Fibroblast of lung (primary cell): ENCODE measurements around the gene SOX12.

Source experiments
- CTCF ChIP-seq, 2 donors: IDR thresholded peaks in 1 of 2; conservative IDR thresholded peaks in 1 of 2; 1 replicate in 1 of 2; 2 replicates in 1 of 2; pipeline ENCODE4 v1.5.1; 2011 to 2012; ENCODE audit warnings: low read length in 2 of 2, control low read depth in 1 of 2, inconsistent platforms in 1 of 2, low read depth in 1 of 2, mild to moderate bottlenecking in 1 of 2
- EZH2 ChIP-seq: IDR thresholded peaks from 2 replicates; pipeline ENCODE4 v1.5.1; 2012; ENCODE audit warnings: low read length, control low read depth, mild to moderate bottlenecking; ENCODE audit errors: missing control alignments

DNA sequence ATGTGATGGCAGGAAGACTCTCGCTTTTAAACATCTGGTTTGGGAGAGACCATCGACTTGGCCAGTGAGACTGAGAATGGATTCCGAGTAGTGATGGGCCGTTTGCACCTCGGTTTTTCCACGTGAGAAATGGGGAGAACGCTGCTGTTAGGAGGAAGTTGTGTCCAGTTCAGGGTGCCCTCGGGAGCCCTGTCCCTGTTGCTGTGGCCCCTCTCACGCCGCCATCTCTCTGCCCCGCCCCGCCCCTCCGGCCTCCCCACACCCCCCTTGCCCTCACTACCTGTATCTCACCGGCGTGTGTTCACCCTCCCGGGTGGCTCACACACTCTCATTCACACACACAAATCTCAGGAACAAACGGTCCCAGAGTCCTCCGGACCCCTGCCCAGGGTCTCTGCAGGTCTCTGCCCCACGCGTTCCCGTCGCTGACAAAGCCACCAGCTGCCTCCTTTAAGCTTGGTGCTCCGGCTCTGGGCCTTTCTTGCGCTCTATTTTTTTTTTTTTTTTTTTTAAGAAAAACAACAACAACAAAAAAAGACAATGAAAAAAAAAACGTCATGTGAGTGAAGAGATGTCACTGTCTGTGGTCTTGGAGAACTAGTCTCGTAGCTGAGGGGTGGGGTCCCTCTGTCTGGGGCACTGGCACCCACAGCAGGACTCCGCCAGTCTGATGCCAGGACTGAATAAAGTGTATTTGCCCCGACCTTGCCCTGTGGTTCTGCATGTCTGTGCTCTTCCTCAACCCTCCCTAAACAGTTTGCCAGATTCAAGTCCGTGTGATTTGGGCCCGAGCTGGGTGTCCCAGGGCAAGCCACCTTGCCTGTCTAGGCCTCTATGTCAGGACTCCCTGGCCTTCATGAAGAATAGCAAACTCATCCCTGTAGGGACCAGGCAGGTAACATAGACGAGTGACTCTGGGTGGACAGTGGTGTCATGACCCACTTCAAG lies 2.9 kb downstream of the SOX12 start:
- TF ChIP-seq CTCF (conservative IDR thresholded peaks at IDR 0.05 in 1 of 2, IDR thresholded peaks at IDR 0.05 in 1 of 2; ENCODE audit: low read depth in 1 of 2, low read length in 2 of 2), result no peak
- TF ChIP-seq EZH2, result no peak
